NCI-H187 treated with DMSO at 0.1 percent for 48 hours (cell line): Measurements from ENCODE around the gene RCOR3.
"Not testable (repeated sequence)": the region's sequence is repeated elsewhere in the genome, so short reads cannot be mapped to it uniquely, and the experiment has no call there.

Experiments used
- DNase-seq: peaks from one replicate; lab custom pipeline; 2025; lab: John Stamatoyannopoulos, UW

The RCOR3 gene

GRCh38 chr1:211258756-211259637 lies at the start of gene RCOR3:
RCOR3 (plus strand) TSS chr1:211259366; CDS start chr1:211259561, 195 bp downstream.
- no peak for DNase-seq

GRCh38 chr1:211210052-211210451 lies 49.1 kb upstream of the RCOR3 start:
- no peak for DNase-seq

GRCh38 chr1:211210965-211211364 lies 48.2 kb upstream of the RCOR3 start:
- DNase-seq, result no peak

DNA sequence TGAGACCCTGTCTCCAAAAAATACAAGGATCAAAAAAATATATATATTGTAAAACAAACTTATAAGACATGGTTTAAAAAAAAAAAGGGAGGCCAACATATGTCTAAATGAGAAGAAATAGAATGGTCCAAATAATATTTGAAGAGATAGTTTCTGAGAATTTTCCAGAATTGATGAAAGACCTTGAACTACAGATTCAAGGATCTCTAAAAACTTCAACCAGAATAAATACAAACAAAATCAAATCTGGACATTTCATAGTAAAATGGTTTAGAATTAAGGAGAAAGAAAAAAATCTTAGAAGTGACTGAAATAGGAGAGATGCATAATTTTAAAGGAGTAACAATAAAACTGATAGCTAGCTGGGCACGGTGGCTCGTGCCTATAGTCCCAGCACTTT lies 45.5 kb upstream of the RCOR3 start:
- DNase-seq, result no peak

DNA sequence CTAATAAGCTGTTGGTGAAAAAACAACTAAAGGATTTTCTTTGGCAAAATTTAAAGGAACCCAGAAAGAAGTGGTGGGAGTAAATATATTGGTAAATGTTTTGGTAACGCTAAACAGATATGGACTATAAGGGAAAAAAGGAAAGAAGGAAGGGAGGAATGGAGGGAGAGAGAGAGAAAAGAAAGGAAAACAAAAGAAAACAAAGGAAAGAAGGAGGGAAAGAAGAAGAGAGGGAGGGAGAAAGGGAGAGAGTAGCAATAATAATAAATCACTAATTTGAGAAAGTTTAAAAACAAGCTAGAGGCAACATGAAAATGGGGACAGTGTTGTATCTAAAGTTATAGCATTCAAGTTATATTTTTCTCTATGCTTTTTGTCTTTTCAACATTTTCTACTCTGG lies 43.6 kb upstream of the RCOR3 start:
- DNase-seq, result no peak

DNA sequence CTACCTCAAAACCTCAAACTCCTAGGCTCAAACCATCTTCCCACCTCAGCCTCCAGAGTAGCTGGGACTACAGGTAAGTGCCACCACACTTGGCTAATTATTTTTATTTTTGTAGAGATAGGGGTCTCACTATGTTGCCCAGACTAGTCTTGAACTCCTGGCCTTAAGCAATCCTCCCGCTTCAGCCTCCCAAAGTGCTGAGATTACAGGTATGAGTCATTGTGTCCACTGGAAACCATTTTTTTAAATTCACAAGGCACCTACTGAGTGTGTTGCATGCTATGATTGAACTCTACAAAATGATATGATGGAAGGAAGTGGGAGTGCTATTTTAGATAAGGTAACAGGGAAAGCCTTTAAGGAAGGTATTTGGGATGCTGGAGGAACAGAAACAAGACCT lies 41.8 kb upstream of the RCOR3 start:
- DNase-seq, result no peak

- not testable (repeated sequence) for DNase-seq
These were observed 36.5 kb upstream of the RCOR3 start for GRCh38 chr1:211222469-211223234.

GRCh38 chr1:211228573-211229364 lies 30.4 kb upstream of the RCOR3 start:
- not testable (repeated sequence) for DNase-seq

DNA sequence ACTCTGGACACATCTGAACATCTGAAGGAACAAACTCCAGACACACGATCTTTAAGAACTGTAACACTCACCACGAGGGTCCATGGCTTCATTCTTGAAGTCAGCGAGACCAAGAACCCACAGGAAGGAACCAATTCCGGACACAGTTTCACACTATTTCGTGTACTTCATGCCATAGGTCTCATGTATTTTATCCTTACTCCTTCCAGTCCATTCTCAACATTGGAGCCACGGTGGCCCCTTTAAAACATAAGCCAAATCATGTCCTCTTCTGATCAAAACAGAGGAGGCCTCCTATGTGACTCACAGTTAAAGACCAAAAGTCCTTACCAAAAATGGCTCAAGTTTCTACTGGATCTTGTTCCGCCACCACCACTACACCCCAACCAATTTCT lies 29.8 kb upstream of the RCOR3 start:
- no peak for DNase-seq

DNA sequence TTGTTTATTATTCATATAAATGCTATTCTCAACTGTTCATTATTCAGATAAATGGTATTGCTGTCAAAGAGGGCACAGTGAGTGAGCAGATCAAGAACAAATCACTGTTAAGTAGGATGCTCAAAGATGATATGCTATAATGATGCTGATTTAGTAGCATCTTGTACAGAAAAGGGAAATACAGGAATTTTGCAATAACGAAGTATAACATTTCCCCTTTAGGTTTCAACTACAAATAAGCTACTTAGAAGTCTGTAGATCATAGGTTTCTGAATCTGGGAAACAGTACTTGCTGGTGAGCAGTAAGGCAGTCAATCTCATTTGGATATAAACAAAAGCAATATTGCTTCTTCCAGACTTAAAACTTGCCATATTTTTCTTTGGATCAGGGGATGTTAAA lies 27.3 kb upstream of the RCOR3 start:
- DNase-seq, result no peak

- DNase-seq, result no peak
These were observed 22.4 kb upstream of the RCOR3 start for GRCh38 chr1:211236633-211237320.

DNA sequence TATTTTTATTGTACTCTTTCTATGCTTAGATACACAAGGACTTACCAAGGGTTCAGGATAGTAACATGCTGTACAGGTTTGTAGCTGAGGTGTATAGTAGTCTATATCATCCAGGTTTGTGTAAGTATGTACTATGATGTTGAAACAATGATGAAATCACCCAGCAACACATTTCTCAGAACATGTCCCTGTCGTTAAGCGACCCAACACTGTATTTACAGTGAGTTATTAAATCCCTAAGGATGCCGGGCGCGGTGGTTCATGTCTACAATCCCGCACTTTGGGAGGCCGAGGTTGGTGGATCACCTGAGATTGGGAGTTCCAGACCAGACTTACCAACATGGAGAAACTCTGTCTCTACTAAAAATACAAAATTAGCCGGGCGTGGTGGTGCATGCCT lies 21.6 kb upstream of the RCOR3 start:
- no peak for DNase-seq

GRCh38 chr1:211240567-211240966 lies 18.6 kb upstream of the RCOR3 start:
- DNase-seq, result not testable (repeated sequence)

DNA sequence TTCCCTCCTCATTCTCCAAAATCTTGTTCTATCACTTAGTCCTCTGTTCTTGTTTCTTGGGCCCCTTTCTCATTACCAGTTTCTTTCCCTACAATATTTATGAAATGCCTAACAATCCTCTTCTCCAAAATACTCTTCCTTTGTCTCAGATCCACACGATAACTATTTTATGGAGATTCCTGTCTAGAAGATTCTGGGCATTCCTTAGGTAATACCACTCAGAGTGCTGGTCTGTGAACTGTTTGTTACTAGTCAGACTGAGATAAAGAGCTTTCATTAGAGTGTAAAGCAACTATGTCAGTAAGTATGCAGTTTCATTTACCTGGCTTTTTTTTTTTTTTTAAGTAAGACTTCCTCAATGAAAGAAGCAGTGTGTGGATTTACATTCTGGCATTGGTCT lies 18.1 kb upstream of the RCOR3 start:
- no peak for DNase-seq

- DNase-seq, result not testable (repeated sequence)
These were observed 15.5 kb upstream of the RCOR3 start for GRCh38 chr1:211243639-211244038.

GRCh38 chr1:211246583-211246982 lies 12.6 kb upstream of the RCOR3 start:
- not testable (repeated sequence) for DNase-seq

DNA sequence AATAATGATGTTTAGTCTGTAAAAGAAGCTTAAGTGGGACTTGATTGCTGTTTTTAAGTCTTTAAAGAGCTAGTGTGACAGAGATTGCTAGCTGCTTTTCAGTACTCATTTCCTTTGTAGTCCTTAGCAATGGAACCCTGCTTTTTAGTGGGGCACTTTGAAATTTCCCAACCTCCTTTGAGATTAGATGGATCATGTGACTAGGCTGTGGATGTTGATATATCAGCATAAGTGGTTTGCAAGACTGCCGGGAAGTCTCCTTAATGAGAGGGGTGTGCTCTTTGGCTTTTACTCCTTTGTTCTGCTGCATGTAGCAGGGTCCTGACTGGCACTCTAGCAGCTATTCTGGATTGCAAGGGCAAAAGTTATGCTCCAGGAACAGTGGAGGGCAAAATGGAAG lies 11.2 kb upstream of the RCOR3 start:
- DNase-seq, result no peak

GRCh38 chr1:211249611-211250010 lies 9.6 kb upstream of the RCOR3 start:
- not testable (repeated sequence) for DNase-seq

DNA sequence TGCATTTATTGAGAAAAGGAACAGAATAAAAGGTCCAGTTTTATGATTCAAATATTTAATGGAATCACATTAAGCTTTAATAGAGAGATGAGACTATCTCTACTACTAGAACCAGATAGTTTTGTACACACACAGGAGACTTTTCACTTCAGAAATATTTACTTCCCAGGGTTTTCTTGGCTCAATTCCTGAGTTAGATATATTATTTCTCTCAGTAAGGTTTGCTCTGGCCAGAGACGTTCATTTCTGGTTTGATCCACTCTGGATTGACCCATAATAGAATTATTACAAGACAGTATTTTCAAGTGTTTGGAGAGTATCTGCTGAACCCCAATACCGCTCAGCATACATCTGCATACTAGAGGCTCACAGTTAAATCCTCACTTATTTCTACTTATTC lies 1.3 kb upstream of the RCOR3 start:
- DNase-seq, result no peak

- DNase-seq, result no peak
These were observed 833 bp upstream of the RCOR3 start for GRCh38 chr1:211258310-211258755.

DNA sequence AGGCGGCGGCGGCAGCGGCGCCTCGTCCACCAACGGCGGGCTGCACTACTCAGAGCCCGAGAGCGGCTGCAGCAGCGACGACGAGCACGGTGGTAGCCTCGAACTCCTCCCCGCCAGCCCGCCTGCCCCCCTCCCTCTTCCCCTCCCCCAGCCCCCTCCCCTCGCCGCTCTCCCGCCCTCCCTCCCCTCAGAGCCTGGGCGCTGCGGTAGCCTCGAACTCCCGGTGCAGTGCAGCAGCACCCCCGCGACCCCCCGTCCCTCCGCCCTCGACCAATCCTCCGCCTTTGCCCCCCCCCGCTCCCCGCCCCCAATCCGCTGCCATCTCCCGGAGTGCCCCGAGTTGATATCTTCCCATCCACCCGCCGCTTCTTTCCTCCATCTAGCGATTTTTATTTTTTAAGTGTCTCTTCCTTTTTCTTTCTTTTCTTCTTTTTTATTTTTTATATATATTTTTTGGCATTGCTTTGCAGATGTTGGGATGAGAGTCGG lies 516 bp downstream of the RCOR3 start:
- DNase-seq, result no peak
